Endodermal cell (in vitro differentiated cells): Measurements from ENCODE around the gene PRDM16. TPM values are rescaled to one million over a fixed set of nuclear protein-coding genes. Genes with fewer than 3 reads are reported as not detected.

Experiments used
- DNase-seq: peaks from one replicate; pipeline ENCODE4 v3.0.0-alpha.2; 2017
- H3K27ac ChIP-seq: 2 replicates; pipeline ENCODE4 v1.5.1; 2013; ENCODE audit warnings: mild to moderate bottlenecking, low read depth, low read length, moderate library complexity
- H3K27me3 ChIP-seq: 2 replicates; pipeline ENCODE4 v1.6.1; 2013; ENCODE audit warnings: mild to moderate bottlenecking, low read length, moderate library complexity; ENCODE audit not compliant: insufficient read depth, control insufficient read depth, poor library complexity, severe bottlenecking
- H3K36me3 ChIP-seq: 2 replicates; pipeline ENCODE4 v1.7.0; 2013; ENCODE audit warnings: mild to moderate bottlenecking, low read length, moderate library complexity; ENCODE audit not compliant: control insufficient read depth, insufficient read depth
- H3K4me1 ChIP-seq: one replicate; pipeline ENCODE4 v1.7.0; 2013; ENCODE audit warnings: low read length; ENCODE audit not compliant: control insufficient read depth, insufficient read depth
- H3K4me3 ChIP-seq: 2 replicates; pipeline ENCODE4 v1.5.1; 2013; ENCODE audit warnings: mild to moderate bottlenecking, low read length, moderate library complexity
- H3K9ac ChIP-seq: 2 replicates; pipeline ENCODE4 v1.6.1; 2013; ENCODE audit warnings: mild to moderate bottlenecking, low read length, moderate library complexity; ENCODE audit not compliant: poor library complexity, severe bottlenecking; ENCODE audit errors: extremely low read depth
- H3K9me3 ChIP-seq: 2 replicates; pipeline ENCODE4 v1.6.1; 2013; ENCODE audit warnings: mild to moderate bottlenecking, low read length, moderate library complexity; ENCODE audit not compliant: control insufficient read depth
- H3K27ac Mint-ChIP-seq: 2 replicates; pipeline ENCODE4 v1.8.0; 2020; ENCODE audit warnings: mixed read lengths
- H3K27me3 Mint-ChIP-seq: 2 replicates; pipeline ENCODE4 v1.8.0; 2021; ENCODE audit warnings: mild to moderate bottlenecking, mixed read lengths; ENCODE audit not compliant: insufficient read depth
- H3K36me3 Mint-ChIP-seq: 2 replicates; pipeline ENCODE4 v1.8.0; 2020; ENCODE audit warnings: low read depth, mixed read lengths
- H3K4me1 Mint-ChIP-seq: 2 replicates; pipeline ENCODE4 v1.8.0; 2020; ENCODE audit warnings: mixed read lengths
- H3K4me3 Mint-ChIP-seq: 2 replicates; pipeline ENCODE4 v1.8.0; 2020; ENCODE audit warnings: mild to moderate bottlenecking, moderate library complexity, mixed read lengths
- H3K9me3 Mint-ChIP-seq: 2 replicates; pipeline ENCODE4 v1.8.0; 2020; ENCODE audit warnings: mild to moderate bottlenecking, mixed read lengths
- CTCF ChIP-seq: fragments of 200-600 bp; sonication (generic); conservative IDR thresholded peaks from 2 replicates; pipeline ENCODE4 v1.5.0; 2021; ENCODE audit warnings: antibody characterized with exemption, mild to moderate bottlenecking
- WGBS, 2 experiments: methylation state at CpG; one replicate each; pipeline versions ENCODE4 v1.1.5 to v1.1.7; 2013; ENCODE audit warnings: missing lambda C conversion rate in 2 of 2, mixed read lengths in 1 of 2; ENCODE audit not compliant: insufficient coverage in 1 of 2, insufficient read length in 1 of 2; 5-methylcytosine and 5-hydroxymethylcytosine counted together
- total RNA-seq, 2 donors: library from RNA; stranded (reverse); fragmentation: NEBNext Ultra II Directional in 1 of 2; extraction: Animal tissue kit (Norgen Biotek cat#: 25700) in 1 of 2; gene quantifications; 2 replicates in 1 of 2; 3 replicates in 1 of 2; pipeline ENCODE4 v1.2.1, GENCODE V29; 2021

PRDM16 gene
- total RNA-seq, 2 donors from 2014 or later: 2.1 to 4.0 TPM

DNA sequence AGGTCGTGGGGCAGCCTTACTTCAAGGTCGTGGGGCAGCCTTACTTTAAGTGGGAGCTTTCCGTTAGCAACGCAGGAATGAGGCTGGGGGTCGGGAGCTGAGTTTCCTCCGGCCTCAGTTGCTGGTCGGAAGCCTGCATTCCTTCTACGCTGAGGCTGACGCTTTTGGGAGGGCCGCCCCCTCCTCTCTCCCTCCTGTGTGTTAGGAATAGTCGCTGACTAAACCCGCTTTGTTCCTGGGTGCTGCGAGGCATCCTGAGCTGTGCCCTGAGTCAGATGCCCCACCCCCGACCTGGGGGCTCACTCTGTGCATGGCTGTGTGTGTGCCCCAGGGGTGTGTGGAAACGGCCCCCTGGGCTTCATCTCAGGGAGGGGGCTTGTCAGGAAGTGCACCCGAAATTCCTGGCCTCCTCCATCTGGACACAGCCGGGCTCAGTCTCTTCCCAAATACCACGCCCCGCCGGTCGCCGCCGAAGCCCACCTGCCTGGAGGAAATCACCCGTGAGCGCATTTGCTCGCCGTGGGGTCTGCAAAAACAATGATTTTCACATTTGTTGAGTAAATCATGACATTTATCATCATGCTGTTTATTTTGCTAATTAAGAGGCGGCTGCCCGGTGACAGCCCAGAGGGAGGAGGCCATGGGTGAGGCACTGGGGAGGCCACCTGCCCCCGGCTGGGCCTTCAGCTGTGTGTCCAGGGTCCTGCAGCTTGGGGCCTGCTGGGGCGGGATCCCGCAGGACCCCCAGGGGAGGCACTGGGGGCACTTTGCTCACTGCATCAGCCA is 121.4 kb downstream of the PRDM16 start:
- Histone ChIP-seq H3K9ac (no peak overlapping the region), H3K9me3 (no peaks in the 10 kb centered on the region), H3K4me1 (no peaks in the 10 kb centered on the region), H3K4me3 (no peak overlapping the region), H3K36me3 (no peaks in the 10 kb centered on the region), H3K27ac (no peak overlapping the region), H3K27me3 (no peaks in the 10 kb centered on the region)
- H3K36me3 Mint-ChIP-seq: no peaks in the 10 kb centered on the region
- H3K4me3 Mint-ChIP-seq: no peak overlapping the region
- H3K27ac Mint-ChIP-seq: peak overlapping the region; percentile 64
- H3K4me1 Mint-ChIP-seq: peaks cover 20% of the 10 kb centered on the region
- H3K27me3 Mint-ChIP-seq: no peaks in the 10 kb centered on the region
- DNase-seq: no peak
- TF ChIP-seq CTCF: no peak
- WGBS, 2 experiments: 75 to 80% methylated on average over 20 to 32 of the region's 32 CpGs
- H3K9me3 Mint-ChIP-seq: no peaks in the 10 kb centered on the region

DNA sequence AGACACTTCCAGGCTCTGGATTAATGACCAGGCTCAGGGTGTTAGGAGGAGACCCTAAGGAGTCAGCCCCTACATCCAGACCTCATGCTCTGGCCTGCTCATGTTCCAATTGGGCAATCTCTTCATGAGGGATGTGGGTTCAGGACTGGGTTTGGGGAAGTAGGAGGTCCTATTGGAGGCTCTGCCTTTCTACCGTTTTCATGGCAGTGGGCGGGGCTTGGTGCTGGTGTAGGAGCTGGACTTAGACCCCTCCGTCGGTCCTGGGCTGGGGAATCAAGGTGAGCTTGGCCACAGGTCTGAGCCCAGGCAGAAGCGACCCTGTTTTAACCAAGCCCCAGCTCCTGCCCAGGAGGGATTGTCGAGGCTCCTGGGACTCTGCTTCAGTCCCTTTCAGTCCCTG is 123.4 kb downstream of the PRDM16 start:
- no peaks in the 10 kb centered on the region for H3K36me3 Mint-ChIP-seq
- no peaks in the 10 kb centered on the region for H3K27me3 Mint-ChIP-seq
- WGBS, 2 experiments: 91 to 97% methylated on average over 6 of the region's 6 CpGs
- Histone ChIP-seq H3K9me3 (no peaks in the 10 kb centered on the region), H3K27ac (no peak overlapping the region), H3K4me3 (no peak overlapping the region), H3K36me3 (no peaks in the 10 kb centered on the region), H3K27me3 (no peaks in the 10 kb centered on the region), H3K4me1 (no peaks in the 10 kb centered on the region), H3K9ac (no peak overlapping the region)
- no peak overlapping the region for H3K27ac Mint-ChIP-seq
- peaks cover 20% of the 10 kb centered on the region for H3K4me1 Mint-ChIP-seq
- TF ChIP-seq CTCF: no peak
- no peaks in the 10 kb centered on the region for H3K9me3 Mint-ChIP-seq
- no peak overlapping the region for H3K4me3 Mint-ChIP-seq
- DNase-seq: no peak

- Histone ChIP-seq H3K4me1 (no peaks in the 10 kb centered on the region), H3K9me3 (no peaks in the 10 kb centered on the region), H3K27me3 (no peaks in the 10 kb centered on the region), H3K9ac (no peak overlapping the region), H3K36me3 (no peaks in the 10 kb centered on the region), H3K27ac (no peak overlapping the region), H3K4me3 (no peak overlapping the region)
- H3K27ac Mint-ChIP-seq: no peak overlapping the region
- TF ChIP-seq CTCF: no peak
- no peaks in the 10 kb centered on the region for H3K36me3 Mint-ChIP-seq
- no peak overlapping the region for H3K4me3 Mint-ChIP-seq
- no peak for DNase-seq
- 94 to 97% methylated on average over 18 of the region's 18 CpGs for WGBS, 2 experiments
- H3K4me1 Mint-ChIP-seq: peaks cover 20% of the 10 kb centered on the region
- no peaks in the 10 kb centered on the region for H3K9me3 Mint-ChIP-seq
- H3K27me3 Mint-ChIP-seq: no peaks in the 10 kb centered on the region
Observed at GRCh38 chr1:3192825-3193224, 123.8 kb downstream of the PRDM16 start.
